Medulla oblongata (tissue), 1 donor: ENCODE measurements around the gene GJA1.
"Not testable (repeated sequence)": the region's sequence is repeated elsewhere in the genome, so short reads cannot be mapped to it uniquely, and the experiment has no call there.

ENCODE experiments used
- DNase-seq: peaks from one replicate; pipeline ENCODE4 v3.0.0-alpha.2; 2015; ENCODE audit errors: extremely low spot score

The GJA1 gene

GRCh38 chr6:121435444-121436069, at the start of gene GJA1:
Gene GJA1 (plus strand): TSS chr6:121435646. CDS start chr6:121446848, 11,202 bp downstream.
- peak; percentile 83 for DNase-seq

- DNase-seq: not testable (repeated sequence)
Observed at GRCh38 chr6:121386551-121386950, 48.9 kb upstream of the GJA1 start.

GRCh38 chr6:121389419-121389818, 46.0 kb upstream of the GJA1 start:
- no peak for DNase-seq

- DNase-seq: no peak
Observed at GRCh38 chr6:121393731-121394505, 41.5 kb upstream of the GJA1 start.

- DNase-seq: no peak
Observed at GRCh38 chr6:121395736-121396135, 39.7 kb upstream of the GJA1 start.

GRCh38 chr6:121397188-121397587, 38.3 kb upstream of the GJA1 start:
- not testable (repeated sequence) for DNase-seq

GRCh38 chr6:121398127-121398526, 37.3 kb upstream of the GJA1 start:
- DNase-seq: no peak

GRCh38 chr6:121399966-121400365, 35.5 kb upstream of the GJA1 start:
- no peak for DNase-seq

- no peak for DNase-seq
Observed at GRCh38 chr6:121403964-121404363, 31.5 kb upstream of the GJA1 start.

GRCh38 chr6:121405306-121405705, 30.1 kb upstream of the GJA1 start:
- DNase-seq: no peak

GRCh38 chr6:121408321-121408720, 27.1 kb upstream of the GJA1 start:
- no peak for DNase-seq

GRCh38 chr6:121413879-121414278, 21.6 kb upstream of the GJA1 start:
- no peak for DNase-seq

- DNase-seq: no peak
Observed at GRCh38 chr6:121418346-121418745, 17.1 kb upstream of the GJA1 start.

GRCh38 chr6:121426686-121427085, 8.8 kb upstream of the GJA1 start:
- no peak for DNase-seq

GRCh38 chr6:121428872-121429756, 6.3 kb upstream of the GJA1 start:
- DNase-seq: no peak

- DNase-seq: peak; percentile 66
Observed at GRCh38 chr6:121430514-121431460, 4.7 kb upstream of the GJA1 start.

GRCh38 chr6:121431776-121432175, 3.7 kb upstream of the GJA1 start:
- DNase-seq: not testable (repeated sequence)

- DNase-seq: peak; percentile 10
Observed at GRCh38 chr6:121434037-121434770, 1.2 kb upstream of the GJA1 start.

- no peak for DNase-seq
Observed at GRCh38 chr6:121436274-121436857, 920 bp downstream of the GJA1 start.
